GM13976 (cell line): ENCODE data around the gene ADAMTS5.

ENCODE experiments used
- DNase-seq: peaks from one replicate; pipeline ENCODE4 v3.0.0; 2012; ENCODE audit warnings: low spot score
- in situ Hi-C: fragments of 300-500 bp; cut with MboI; formaldehyde crosslinking; loops from one replicate; pipeline ENCODE4 v1.12.0; 2022; ENCODE audit warnings: low sequenced_read_pairs, mixed read lengths, inconsistent platforms; ENCODE audit not compliant: unreplicated experiment
- TF ChIP-seq, protein P1 (sequence below): IDR thresholded peaks from 2 replicates; pipeline ENCODE4 v1.5.1; 2012; ENCODE audit warnings: borderline replicate concordance, mild to moderate bottlenecking; ENCODE audit not compliant: insufficient read depth; ENCODE audit errors: extremely low read depth, missing control alignments, control extremely low read depth

Gene ADAMTS5

DNA sequence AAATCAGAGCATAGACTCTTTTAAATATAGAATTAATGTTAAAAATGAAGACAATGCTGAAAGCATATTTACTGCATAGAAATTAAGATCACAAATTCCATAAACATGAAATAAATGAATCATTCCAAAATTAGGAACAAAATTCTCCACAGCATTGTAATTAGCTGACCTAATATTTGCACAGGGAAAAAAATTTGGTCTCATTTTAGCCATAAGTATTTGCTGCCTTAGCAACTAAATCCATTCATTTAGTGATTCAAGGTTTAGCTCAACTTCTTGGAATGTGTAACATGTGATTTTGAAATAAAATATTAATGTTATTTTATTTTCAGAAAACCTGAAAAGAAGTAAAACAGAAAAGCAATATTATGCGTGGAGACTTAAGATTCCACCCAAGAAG is 25.5 kb downstream of the ADAMTS5 start:
- TF ChIP-seq, protein P1, sequence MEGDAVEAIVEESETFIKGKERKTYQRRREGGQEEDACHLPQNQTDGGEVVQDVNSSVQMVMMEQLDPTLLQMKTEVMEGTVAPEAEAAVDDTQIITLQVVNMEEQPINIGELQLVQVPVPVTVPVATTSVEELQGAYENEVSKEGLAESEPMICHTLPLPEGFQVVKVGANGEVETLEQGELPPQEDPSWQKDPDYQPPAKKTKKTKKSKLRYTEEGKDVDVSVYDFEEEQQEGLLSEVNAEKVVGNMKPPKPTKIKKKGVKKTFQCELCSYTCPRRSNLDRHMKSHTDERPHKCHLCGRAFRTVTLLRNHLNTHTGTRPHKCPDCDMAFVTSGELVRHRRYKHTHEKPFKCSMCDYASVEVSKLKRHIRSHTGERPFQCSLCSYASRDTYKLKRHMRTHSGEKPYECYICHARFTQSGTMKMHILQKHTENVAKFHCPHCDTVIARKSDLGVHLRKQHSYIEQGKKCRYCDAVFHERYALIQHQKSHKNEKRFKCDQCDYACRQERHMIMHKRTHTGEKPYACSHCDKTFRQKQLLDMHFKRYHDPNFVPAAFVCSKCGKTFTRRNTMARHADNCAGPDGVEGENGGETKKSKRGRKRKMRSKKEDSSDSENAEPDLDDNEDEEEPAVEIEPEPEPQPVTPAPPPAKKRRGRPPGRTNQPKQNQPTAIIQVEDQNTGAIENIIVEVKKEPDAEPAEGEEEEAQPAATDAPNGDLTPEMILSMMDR = no peak
- in situ Hi-C loops = no loop called here
- DNase-seq = no peak

DNA sequence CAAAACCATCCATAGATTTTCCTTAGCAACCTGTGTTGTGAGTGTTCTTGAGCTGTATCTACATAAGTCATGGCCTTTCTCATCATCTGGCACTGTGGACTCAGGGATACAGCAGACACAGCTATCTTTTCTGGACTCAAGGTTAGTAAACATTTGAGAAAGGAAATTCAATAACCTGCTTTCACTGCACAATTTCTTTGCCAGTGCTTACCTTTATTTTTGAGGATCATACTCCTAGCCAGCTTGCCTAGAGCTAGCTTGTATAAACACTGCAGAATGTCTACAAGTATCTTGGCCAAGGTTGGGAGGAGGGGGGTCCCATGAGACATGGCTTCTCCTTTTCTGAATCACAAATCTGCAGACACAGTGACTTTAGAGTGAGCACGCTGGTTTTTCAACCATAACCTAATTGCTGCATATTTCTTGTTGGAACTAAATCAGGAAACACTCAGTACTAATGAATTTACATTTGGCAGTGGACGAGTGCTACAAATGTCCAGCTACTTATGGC is 27.2 kb downstream of the ADAMTS5 start:
- in situ Hi-C loops = no loop called here
- DNase-seq = no peak

DNA sequence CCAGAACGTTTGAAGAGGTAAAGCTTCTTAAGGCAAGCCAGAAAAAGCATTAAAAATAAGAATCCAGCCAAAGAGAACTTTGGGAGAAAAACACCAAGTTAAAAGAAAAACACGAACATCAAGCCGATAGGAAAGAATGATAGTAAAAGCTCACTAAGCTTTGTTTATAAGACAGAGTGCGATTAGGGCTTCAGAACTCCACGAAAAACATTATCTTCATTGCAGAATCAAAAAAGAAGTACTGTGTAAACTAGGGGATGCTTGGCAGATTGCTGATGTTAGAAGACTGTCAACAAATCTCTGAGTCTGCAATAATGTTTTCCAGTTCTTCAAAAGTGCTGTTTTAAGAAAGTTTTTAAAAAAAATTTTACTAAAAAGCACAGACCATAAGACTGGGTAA is 30.2 kb downstream of the ADAMTS5 start:
- no peak for DNase-seq
- in situ Hi-C loops = no loop called here
- TF ChIP-seq, protein P1 = no peak

More for the DNA sequence above, 27.2 kb downstream of the ADAMTS5 start:
- TF ChIP-seq, protein P1 = no peak

DNA sequence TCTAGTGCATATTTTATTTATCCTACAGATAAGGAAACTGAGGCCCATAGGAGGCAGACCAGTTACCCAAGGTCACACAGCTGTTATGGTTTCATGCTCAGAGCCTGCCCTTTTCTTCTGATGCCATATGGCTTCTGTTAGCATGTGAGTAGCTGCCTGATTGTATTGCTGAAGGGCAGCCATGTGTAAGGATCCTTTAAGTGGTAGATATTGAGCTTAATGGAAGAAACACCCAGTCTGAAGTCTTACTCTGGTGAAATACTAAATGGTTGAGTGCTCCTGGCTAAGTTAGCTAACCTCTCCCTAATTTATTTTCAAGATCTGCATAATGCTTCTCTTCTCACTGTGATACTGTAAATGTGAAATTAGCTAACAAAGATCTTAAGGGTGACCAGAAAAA is 30.9 kb downstream of the ADAMTS5 start:
- in situ Hi-C loops = no loop called here
- TF ChIP-seq, protein P1 = no peak
- no peak for DNase-seq

DNA sequence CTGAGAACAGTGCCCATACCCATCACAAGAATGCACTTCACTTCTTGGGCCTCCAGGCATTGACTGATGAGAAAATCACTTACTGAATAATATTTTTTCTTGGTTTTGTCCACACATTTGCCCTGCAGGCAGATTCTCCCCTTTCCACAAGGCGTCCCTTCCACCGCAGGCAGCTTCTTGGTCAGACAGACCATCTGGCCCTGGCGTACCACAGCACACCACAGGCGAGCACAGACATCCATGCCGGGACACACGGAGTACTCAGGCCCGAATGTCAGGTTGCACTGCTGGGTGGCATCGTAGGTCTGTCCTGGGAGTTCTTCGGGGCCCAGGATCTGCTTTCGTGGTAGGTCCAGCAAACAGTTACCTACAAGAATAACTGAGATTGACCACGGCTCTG is 32.5 kb downstream of the ADAMTS5 start:
- in situ Hi-C loops = no loop called here
- TF ChIP-seq, protein P1 = no peak
- no peak for DNase-seq

GRCh38 chr21:26933448-26933847 is 33.4 kb downstream of the ADAMTS5 start:
- TF ChIP-seq, protein P1 = no peak
- DNase-seq = no peak
- in situ Hi-C loops = no loop called here

GRCh38 chr21:26925636-26926035 is 41.3 kb downstream of the ADAMTS5 start:
- no peak for DNase-seq
- in situ Hi-C loops = no loop called here
- TF ChIP-seq, protein P1 = no peak
